Activated CD8-positive, alpha-beta memory T cell treated with anti-CD3 and anti-CD28 coated beads for 1 hour (primary cell): Measurements from ENCODE around the gene IDUA.

Experiments used
- DNase-seq, 2 donors: peaks; one replicate each; pipeline ENCODE4 v3.0.0-alpha.2; 2020; ENCODE audit warnings: low read depth in 1 of 2; ENCODE audit errors: extremely low read depth in 1 of 2

Gene IDUA

GRCh38 chr4:1027915-1028238, 41.0 kb downstream of the IDUA start:
- DNase-seq = no peak

- no peak for DNase-seq
These were observed 41.9 kb downstream of the IDUA start for GRCh38 chr4:1028574-1029220.

- no peak for DNase-seq
These were observed 42.7 kb downstream of the IDUA start for GRCh38 chr4:1029529-1029928.

GRCh38 chr4:1030031-1030430, 43.2 kb downstream of the IDUA start:
- no peak for DNase-seq

- no peak for DNase-seq
These were observed 43.7 kb downstream of the IDUA start for GRCh38 chr4:1030559-1030958.

GRCh38 chr4:1031346-1031745, 44.5 kb downstream of the IDUA start:
- DNase-seq = no peak

- no peak for DNase-seq
These were observed 45.3 kb downstream of the IDUA start for GRCh38 chr4:1031956-1032795.

- DNase-seq = no peak
These were observed 46.0 kb downstream of the IDUA start for GRCh38 chr4:1032861-1033260.

- DNase-seq = no peak
These were observed 47.2 kb downstream of the IDUA start for GRCh38 chr4:1033840-1034551.

GRCh38 chr4:1035510-1035909, 48.7 kb downstream of the IDUA start:
- DNase-seq = no peak

- DNase-seq = no peak
These were observed 49.3 kb downstream of the IDUA start for GRCh38 chr4:1036095-1036494.

- no peak for DNase-seq
These were observed 50.3 kb downstream of the IDUA start for GRCh38 chr4:1036976-1037810.

- DNase-seq = no peak
These were observed 52.2 kb downstream of the IDUA start for GRCh38 chr4:1038948-1039492.

- DNase-seq = no peak
These were observed 52.9 kb downstream of the IDUA start for GRCh38 chr4:1039493-1040343.

GRCh38 chr4:1040344-1041146, 53.7 kb downstream of the IDUA start:
- no peak for DNase-seq

GRCh38 chr4:1041147-1041935, 54.5 kb downstream of the IDUA start:
- DNase-seq = no peak

- DNase-seq = no peak
These were observed 55.1 kb downstream of the IDUA start for GRCh38 chr4:1041936-1042330.

- no peak for DNase-seq
These were observed 55.7 kb downstream of the IDUA start for GRCh38 chr4:1042352-1043055.
